GM23338 (cell line): ENCODE measurements around the gene EXOG.

ENCODE experiments used
- EZH2 ChIP-seq: fragments of 200-600 bp; sonication (generic); IDR thresholded peaks from one replicate; pipeline ENCODE4 v1.8.0; 2017; ENCODE audit warnings: antibody characterized with exemption, mild to moderate bottlenecking, low read depth; ENCODE audit not compliant: unreplicated experiment
- EZH2phosphoT487 ChIP-seq: fragments of 200-600 bp; sonication (generic); IDR thresholded peaks from one replicate; pipeline ENCODE4 v1.8.1; 2018; ENCODE audit warnings: antibody characterized with exemption; ENCODE audit not compliant: unreplicated experiment
- POLR2AphosphoS5 ChIP-seq: IDR thresholded peaks from 2 replicates; pipeline ENCODE4 v1.6.1; 2016; ENCODE audit warnings: antibody characterized with exemption, low read depth
- ZNF462 ChIP-seq: fragments of 250-450 bp; sonication (Bioruptor Pico); IDR thresholded peaks from 2 replicates; pipeline ENCODE4 v1.5.0; 2020; ENCODE audit warnings: mild to moderate bottlenecking, moderate library complexity
- TF ChIP-seq, protein P1 (sequence below), 2 experiments: fragments of 200-600 bp in 1 of 2; sonication (generic) in 1 of 2; conservative IDR thresholded peaks; 2 replicates each; pipeline versions ENCODE4 v1.5.1 to v1.6.1; 2016 to 2017; ENCODE audit warnings: antibody characterized with exemption in 2 of 2, low read depth in 2 of 2, mild to moderate bottlenecking in 2 of 2, moderate library complexity in 1 of 2

DNA sequence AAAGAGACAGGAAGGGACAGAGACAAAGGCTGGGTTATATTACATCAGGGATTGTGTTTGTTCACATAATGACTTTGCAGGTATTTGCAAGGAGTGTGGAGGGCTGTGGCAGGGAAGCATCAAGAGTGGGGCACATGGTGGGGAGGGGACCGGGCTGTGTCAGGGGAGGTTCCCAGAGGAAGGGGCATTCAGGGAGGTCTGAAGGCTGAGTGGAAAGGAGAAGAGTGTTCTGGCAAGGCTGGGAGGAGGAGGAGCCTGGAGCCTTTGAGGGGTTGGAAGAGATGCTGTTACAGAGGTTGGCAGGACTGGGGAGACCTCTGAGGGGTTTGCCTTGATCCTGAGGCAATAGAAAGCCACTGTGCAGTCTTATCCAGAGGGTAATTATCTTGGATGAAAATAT, 49.4 kb downstream of the EXOG start:
- TF ChIP-seq EZH2 (no peak), ZNF462 (CRISPR knock-in tag) (no peak), EZH2phosphoT487 (no peak), POLR2AphosphoS5 (no peak)
- TF ChIP-seq, protein P1, sequence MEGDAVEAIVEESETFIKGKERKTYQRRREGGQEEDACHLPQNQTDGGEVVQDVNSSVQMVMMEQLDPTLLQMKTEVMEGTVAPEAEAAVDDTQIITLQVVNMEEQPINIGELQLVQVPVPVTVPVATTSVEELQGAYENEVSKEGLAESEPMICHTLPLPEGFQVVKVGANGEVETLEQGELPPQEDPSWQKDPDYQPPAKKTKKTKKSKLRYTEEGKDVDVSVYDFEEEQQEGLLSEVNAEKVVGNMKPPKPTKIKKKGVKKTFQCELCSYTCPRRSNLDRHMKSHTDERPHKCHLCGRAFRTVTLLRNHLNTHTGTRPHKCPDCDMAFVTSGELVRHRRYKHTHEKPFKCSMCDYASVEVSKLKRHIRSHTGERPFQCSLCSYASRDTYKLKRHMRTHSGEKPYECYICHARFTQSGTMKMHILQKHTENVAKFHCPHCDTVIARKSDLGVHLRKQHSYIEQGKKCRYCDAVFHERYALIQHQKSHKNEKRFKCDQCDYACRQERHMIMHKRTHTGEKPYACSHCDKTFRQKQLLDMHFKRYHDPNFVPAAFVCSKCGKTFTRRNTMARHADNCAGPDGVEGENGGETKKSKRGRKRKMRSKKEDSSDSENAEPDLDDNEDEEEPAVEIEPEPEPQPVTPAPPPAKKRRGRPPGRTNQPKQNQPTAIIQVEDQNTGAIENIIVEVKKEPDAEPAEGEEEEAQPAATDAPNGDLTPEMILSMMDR (conservative IDR thresholded peaks at IDR 0.05; ENCODE audit: low read depth in 2 of 2) = no peak
